Stimulated activated naive CD8-positive, alpha-beta T cell treated with anti-CD3 and anti-CD28 coated beads, Interleukin-15, Interleukin-2, amounts not matched to agents 100 ng/mL and 50 ng/mL, for 24 hours (primary cell): ENCODE results near the gene TOB2.
"Not testable (repeated sequence)": the region's sequence is repeated elsewhere in the genome, so short reads cannot be mapped to it uniquely, and the experiment has no call there.

ENCODE experiments used
- H3K27ac Mint-ChIP-seq: one replicate; pipeline ENCODE4 v1.8.0; 2021; ENCODE audit warnings: mild to moderate bottlenecking, mixed read lengths
- H3K27me3 Mint-ChIP-seq: one replicate; pipeline ENCODE4 v1.8.0; 2021; ENCODE audit warnings: mixed read lengths
- H3K36me3 Mint-ChIP-seq: one replicate; pipeline ENCODE4 v1.8.0; 2021; ENCODE audit warnings: low read depth, mixed read lengths
- H3K4me1 Mint-ChIP-seq: one replicate; pipeline ENCODE4 v1.8.0; 2021; ENCODE audit warnings: low read depth, mixed read lengths
- H3K4me3 Mint-ChIP-seq: one replicate; pipeline ENCODE4 v1.8.0; 2021; ENCODE audit warnings: mild to moderate bottlenecking, mixed read lengths
- H3K9me3 Mint-ChIP-seq: one replicate; pipeline ENCODE4 v1.8.0; 2021; ENCODE audit warnings: mixed read lengths

Gene TOB2

GRCh38 chr22:41417622-41418390, 28.8 kb downstream of the TOB2 start:
- Mint-ChIP-seq H3K4me3 (no peak overlapping the region), H3K27me3 (no peaks in the 10 kb centered on the region), H3K27ac (no peak overlapping the region), H3K9me3 (no peaks in the 10 kb centered on the region), H3K4me1 (peaks cover 14% of the 10 kb centered on the region), H3K36me3 (peaks cover 6% of the 10 kb centered on the region)

- Mint-ChIP-seq H3K9me3 (no peaks in the 10 kb centered on the region), H3K27me3 (no peaks in the 10 kb centered on the region), H3K27ac (peak overlapping the region; percentile 95), H3K36me3 (peaks cover 6% of the 10 kb centered on the region), H3K4me3 (peak overlapping the region; percentile 90), H3K4me1 (peaks cover 32% of the 10 kb centered on the region)
Measured at GRCh38 chr22:41415554-41415953, 31.0 kb downstream of the TOB2 start.

GRCh38 chr22:41411021-41411851, 35.4 kb downstream of the TOB2 start:
- H3K4me1 Mint-ChIP-seq = peaks cover 35% of the 10 kb centered on the region
- peaks cover 6% of the 10 kb centered on the region for H3K36me3 Mint-ChIP-seq
- H3K27me3 Mint-ChIP-seq = no peaks in the 10 kb centered on the region
- peak overlapping the region; percentile 87 for H3K27ac Mint-ChIP-seq
- no peaks in the 10 kb centered on the region for H3K9me3 Mint-ChIP-seq
- H3K4me3 Mint-ChIP-seq = peak overlapping the region; percentile 11

GRCh38 chr22:41410311-41410751, 36.3 kb downstream of the TOB2 start:
- Mint-ChIP-seq H3K27ac (peak overlapping the region; percentile 18), H3K4me1 (peaks cover 38% of the 10 kb centered on the region), H3K9me3 (no peaks in the 10 kb centered on the region), H3K4me3 (no peak overlapping the region), H3K36me3 (peaks cover 2% of the 10 kb centered on the region), H3K27me3 (no peaks in the 10 kb centered on the region)

- Mint-ChIP-seq H3K4me3 (no peak overlapping the region), H3K36me3 (no peaks in the 10 kb centered on the region), H3K27me3 (no peaks in the 10 kb centered on the region), H3K4me1 (peaks cover 36% of the 10 kb centered on the region), H3K9me3 (no peaks in the 10 kb centered on the region), H3K27ac (no peak overlapping the region)
Measured at GRCh38 chr22:41408665-41409064, 37.9 kb downstream of the TOB2 start.

- H3K27ac Mint-ChIP-seq = no peak overlapping the region
- no peak overlapping the region for H3K4me3 Mint-ChIP-seq
Measured at GRCh38 chr22:41407433-41407832, 39.2 kb downstream of the TOB2 start.

GRCh38 chr22:41406410-41406809, 40.2 kb downstream of the TOB2 start:
- Mint-ChIP-seq H3K27ac (peak overlapping the region; percentile 24), H3K4me3 (peak overlapping the region; percentile 4), H3K36me3 (no peaks in the 10 kb centered on the region), H3K4me1 (peaks cover 26% of the 10 kb centered on the region), H3K9me3 (no peaks in the 10 kb centered on the region), H3K27me3 (no peaks in the 10 kb centered on the region)

More at GRCh38 chr22:41407433-41407832, 39.2 kb downstream of the TOB2 start:
- no peaks in the 10 kb centered on the region for H3K36me3 Mint-ChIP-seq
- no peaks in the 10 kb centered on the region for H3K9me3 Mint-ChIP-seq
- no peaks in the 10 kb centered on the region for H3K27me3 Mint-ChIP-seq
- peaks cover 33% of the 10 kb centered on the region for H3K4me1 Mint-ChIP-seq

- Mint-ChIP-seq H3K27ac (peak overlapping the region; percentile 79), H3K4me3 (peak overlapping the region; percentile 11), H3K4me1 (peaks cover 19% of the 10 kb centered on the region)
Measured at GRCh38 chr22:41405588-41405987, 41.0 kb downstream of the TOB2 start.

GRCh38 chr22:41403532-41404318, 42.9 kb downstream of the TOB2 start:
- H3K27ac Mint-ChIP-seq = peak overlapping the region; percentile 67
- no peaks in the 10 kb centered on the region for H3K27me3 Mint-ChIP-seq
- no peaks in the 10 kb centered on the region for H3K36me3 Mint-ChIP-seq
- no peak overlapping the region for H3K4me3 Mint-ChIP-seq
- H3K4me1 Mint-ChIP-seq = peaks cover 19% of the 10 kb centered on the region
- H3K9me3 Mint-ChIP-seq = no peaks in the 10 kb centered on the region

More at GRCh38 chr22:41405588-41405987, 41.0 kb downstream of the TOB2 start:
- H3K27me3 Mint-ChIP-seq = no peaks in the 10 kb centered on the region
- no peaks in the 10 kb centered on the region for H3K36me3 Mint-ChIP-seq
- no peaks in the 10 kb centered on the region for H3K9me3 Mint-ChIP-seq

- H3K4me3 Mint-ChIP-seq, H3K9me3 Mint-ChIP-seq, H3K27ac Mint-ChIP-seq, H3K36me3 Mint-ChIP-seq, H3K27me3 Mint-ChIP-seq: not testable (repeated sequence)
- peaks cover 19% of the 10 kb centered on the region for H3K4me1 Mint-ChIP-seq
Measured at GRCh38 chr22:41402851-41403250, 43.8 kb downstream of the TOB2 start.

GRCh38 chr22:41401781-41402648, 44.6 kb downstream of the TOB2 start:
- Mint-ChIP-seq H3K27ac (no peak overlapping the region), H3K4me3 (no peak overlapping the region), H3K9me3 (no peaks in the 10 kb centered on the region), H3K27me3 (no peaks in the 10 kb centered on the region), H3K36me3 (no peaks in the 10 kb centered on the region), H3K4me1 (peaks cover 19% of the 10 kb centered on the region)

- Mint-ChIP-seq H3K27ac (no peak overlapping the region), H3K4me1 (peaks cover 4% of the 10 kb centered on the region)
Measured at GRCh38 chr22:41398921-41399320, 47.7 kb downstream of the TOB2 start.

GRCh38 chr22:41397143-41397811, 49.3 kb downstream of the TOB2 start:
- Mint-ChIP-seq H3K4me1 (no peaks in the 10 kb centered on the region), H3K27ac (no peak overlapping the region), H3K27me3 (no peaks in the 10 kb centered on the region), H3K36me3 (peaks cover 3% of the 10 kb centered on the region), H3K9me3 (no peaks in the 10 kb centered on the region), H3K4me3 (no peak overlapping the region)

More at GRCh38 chr22:41398921-41399320, 47.7 kb downstream of the TOB2 start:
- Mint-ChIP-seq H3K27me3 (no peaks in the 10 kb centered on the region), H3K9me3 (no peaks in the 10 kb centered on the region), H3K36me3 (peaks cover 3% of the 10 kb centered on the region), H3K4me3 (no peak overlapping the region)
